Measurements from ENCODE around the gene TULP1. TPM values are rescaled to one million over a fixed set of nuclear protein-coding genes. Genes with fewer than 3 reads are reported as not detected.

Gene TULP1
- total and polyA plus RNA-seq, 2 of the 13 experiments (the other 11 are each of a cell fraction or from before 2014, with no cell fraction given): not detected

DNA sequence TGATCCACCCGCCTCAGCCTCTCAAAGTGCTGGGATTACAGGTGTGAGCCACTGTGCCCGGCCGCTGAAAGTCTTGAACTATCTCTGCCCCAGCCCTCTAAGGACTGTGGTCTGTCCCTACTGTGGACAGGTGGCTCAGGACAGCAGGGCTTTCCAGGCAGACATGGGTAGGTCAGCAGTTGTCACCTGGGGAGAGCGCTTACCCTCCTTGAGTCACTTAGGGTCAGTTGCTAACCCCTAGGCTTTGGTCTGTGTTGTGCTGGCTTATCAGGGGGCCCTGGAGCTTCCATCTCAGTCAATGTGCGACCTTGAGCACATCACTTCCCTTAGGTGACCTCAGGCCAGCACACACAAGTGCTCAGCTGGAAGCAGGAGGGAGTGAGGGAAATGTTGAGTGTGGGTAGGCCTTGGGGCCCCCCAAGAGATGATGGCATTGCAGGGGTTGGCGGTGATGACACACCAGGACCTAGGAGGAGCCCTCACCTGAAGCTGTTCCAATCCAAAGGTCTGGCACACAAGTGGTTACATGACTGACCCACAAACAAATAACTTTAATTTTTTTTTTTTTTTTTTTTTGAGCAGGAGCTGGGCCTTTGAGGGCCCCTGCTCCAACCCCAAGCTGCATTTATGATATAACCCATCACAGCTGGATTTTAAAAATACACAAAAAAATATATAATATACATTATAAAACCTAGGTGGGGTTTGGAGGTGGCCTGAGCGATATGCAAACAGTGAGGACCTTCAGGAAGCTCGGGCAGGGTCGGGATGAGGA lies 39.4 kb downstream of the TULP1 start (continued):
- TF ChIP-seq, protein P1, sequence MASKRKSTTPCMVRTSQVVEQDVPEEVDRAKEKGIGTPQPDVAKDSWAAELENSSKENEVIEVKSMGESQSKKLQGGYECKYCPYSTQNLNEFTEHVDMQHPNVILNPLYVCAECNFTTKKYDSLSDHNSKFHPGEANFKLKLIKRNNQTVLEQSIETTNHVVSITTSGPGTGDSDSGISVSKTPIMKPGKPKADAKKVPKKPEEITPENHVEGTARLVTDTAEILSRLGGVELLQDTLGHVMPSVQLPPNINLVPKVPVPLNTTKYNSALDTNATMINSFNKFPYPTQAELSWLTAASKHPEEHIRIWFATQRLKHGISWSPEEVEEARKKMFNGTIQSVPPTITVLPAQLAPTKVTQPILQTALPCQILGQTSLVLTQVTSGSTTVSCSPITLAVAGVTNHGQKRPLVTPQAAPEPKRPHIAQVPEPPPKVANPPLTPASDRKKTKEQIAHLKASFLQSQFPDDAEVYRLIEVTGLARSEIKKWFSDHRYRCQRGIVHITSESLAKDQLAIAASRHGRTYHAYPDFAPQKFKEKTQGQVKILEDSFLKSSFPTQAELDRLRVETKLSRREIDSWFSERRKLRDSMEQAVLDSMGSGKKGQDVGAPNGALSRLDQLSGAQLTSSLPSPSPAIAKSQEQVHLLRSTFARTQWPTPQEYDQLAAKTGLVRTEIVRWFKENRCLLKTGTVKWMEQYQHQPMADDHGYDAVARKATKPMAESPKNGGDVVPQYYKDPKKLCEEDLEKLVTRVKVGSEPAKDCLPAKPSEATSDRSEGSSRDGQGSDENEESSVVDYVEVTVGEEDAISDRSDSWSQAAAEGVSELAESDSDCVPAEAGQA (IDR thresholded peaks at IDR 0.05; ENCODE audit: low read depth): no peak
- TF ChIP-seq, protein P1 (CRISPR knock-in tag; IDR thresholded peaks at IDR 0.05; ENCODE audit: borderline replicate concordance): no peak
- TF ChIP-seq ZFP90 (CRISPR knock-in tag; IDR thresholded peaks at IDR 0.05; ENCODE audit: borderline replicate concordance) (no peak), U2AF2 (IDR thresholded peaks at IDR 0.05; ENCODE audit: low read depth, low read length) (no peak), SMYD3 (CRISPR knock-in tag; IDR thresholded peaks at IDR 0.05) (no peak), KDM4B (CRISPR knock-in tag; IDR thresholded peaks at IDR 0.05) (0 out of 2 replicates have a peak, but pooled peaks have one; percentile 33), FLYWCH1 (CRISPR knock-in tag; IDR thresholded peaks at IDR 0.05) (no peak), MIXL1 (CRISPR knock-in tag; IDR thresholded peaks at IDR 0.05) (no peak), ZKSCAN8 (CRISPR knock-in tag; IDR thresholded peaks at IDR 0.05; ENCODE audit: borderline replicate concordance) (no peak), HCFC1 (IDR thresholded peaks at IDR 0.05; ENCODE audit: low read depth, low read length) (no peak), SALL2 (CRISPR knock-in tag; IDR thresholded peaks at IDR 0.05) (peak; percentile 38; the same call in 1 of the 2 replicates), MAFG (CRISPR knock-in tag; IDR thresholded peaks at IDR 0.05) (no peak), CENPX (CRISPR knock-in tag; IDR thresholded peaks at IDR 0.05) (no peak)
- TF ChIP-seq, protein P2, sequence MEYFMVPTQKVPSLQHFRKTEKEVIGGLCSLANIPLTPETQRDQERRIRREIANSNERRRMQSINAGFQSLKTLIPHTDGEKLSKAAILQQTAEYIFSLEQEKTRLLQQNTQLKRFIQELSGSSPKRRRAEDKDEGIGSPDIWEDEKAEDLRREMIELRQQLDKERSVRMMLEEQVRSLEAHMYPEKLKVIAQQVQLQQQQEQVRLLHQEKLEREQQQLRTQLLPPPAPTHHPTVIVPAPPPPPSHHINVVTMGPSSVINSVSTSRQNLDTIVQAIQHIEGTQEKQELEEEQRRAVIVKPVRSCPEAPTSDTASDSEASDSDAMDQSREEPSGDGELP (IDR thresholded peaks at IDR 0.05; ENCODE audit: borderline replicate concordance, low read depth): peak; percentile 21; the same call in 1 of the 2 replicates
- TF ChIP-seq, protein P3, sequence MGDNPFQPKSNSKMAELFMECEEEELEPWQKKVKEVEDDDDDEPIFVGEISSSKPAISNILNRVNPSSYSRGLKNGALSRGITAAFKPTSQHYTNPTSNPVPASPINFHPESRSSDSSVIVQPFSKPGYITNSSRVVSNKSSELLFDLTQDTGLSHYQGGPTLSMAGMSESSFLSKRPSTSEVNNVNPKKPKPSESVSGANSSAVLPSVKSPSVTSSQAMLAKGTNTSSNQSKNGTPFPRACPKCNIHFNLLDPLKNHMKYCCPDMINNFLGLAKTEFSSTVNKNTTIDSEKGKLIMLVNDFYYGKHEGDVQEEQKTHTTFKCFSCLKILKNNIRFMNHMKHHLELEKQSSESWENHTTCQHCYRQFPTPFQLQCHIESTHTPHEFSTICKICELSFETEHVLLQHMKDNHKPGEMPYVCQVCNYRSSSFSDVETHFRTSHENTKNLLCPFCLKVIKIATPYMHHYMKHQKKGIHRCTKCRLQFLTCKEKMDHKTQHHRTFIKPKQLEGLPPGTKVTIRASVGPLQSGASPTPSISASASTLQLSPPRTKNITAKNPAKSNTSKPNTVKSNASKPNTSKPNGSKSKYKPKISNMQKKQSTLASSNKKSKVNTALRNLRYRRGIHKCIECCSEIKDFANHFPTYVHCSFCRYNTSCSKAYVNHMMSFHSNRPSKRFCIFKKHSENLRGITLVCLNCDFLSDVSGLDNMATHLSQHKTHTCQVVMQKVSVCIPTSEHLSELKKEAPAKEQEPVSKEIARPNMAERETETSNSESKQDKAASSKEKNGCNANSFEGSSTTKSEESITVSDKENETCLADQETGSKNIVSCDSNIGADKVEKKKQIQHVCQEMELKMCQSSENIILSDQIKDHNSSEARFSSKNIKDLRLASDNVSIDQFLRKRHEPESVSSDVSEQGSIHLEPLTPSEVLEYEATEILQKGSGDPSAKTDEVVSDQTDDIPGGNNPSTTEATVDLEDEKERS (CRISPR knock-in tag; IDR thresholded peaks at IDR 0.05): 0 out of 2 replicates have a peak, but pooled peaks have one; percentile 13
- TF ChIP-seq, protein P4, sequence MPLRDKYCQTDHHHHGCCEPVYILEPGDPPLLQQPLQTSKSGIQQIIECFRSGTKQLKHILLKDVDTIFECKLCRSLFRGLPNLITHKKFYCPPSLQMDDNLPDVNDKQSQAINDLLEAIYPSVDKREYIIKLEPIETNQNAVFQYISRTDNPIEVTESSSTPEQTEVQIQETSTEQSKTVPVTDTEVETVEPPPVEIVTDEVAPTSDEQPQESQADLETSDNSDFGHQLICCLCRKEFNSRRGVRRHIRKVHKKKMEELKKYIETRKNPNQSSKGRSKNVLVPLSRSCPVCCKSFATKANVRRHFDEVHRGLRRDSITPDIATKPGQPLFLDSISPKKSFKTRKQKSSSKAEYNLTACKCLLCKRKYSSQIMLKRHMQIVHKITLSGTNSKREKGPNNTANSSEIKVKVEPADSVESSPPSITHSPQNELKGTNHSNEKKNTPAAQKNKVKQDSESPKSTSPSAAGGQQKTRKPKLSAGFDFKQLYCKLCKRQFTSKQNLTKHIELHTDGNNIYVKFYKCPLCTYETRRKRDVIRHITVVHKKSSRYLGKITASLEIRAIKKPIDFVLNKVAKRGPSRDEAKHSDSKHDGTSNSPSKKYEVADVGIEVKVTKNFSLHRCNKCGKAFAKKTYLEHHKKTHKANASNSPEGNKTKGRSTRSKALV (CRISPR knock-in tag; IDR thresholded peaks at IDR 0.05): no peak
